HG02852 (cell line): ENCODE results near the gene TLR3.
A peak's percentile ranks its signal among the peaks of the same experiment; 100 is the strongest.

ENCODE experiments used
- ATAC-seq: cut with Tn5 transposase; IDR thresholded peaks from one replicate; pipeline ENCODE4 v1.9.1; 2021; ENCODE audit warnings: mild to moderate bottlenecking, moderate library complexity; ENCODE audit not compliant: unreplicated experiment

Gene TLR3

GRCh38 chr4:186104890-186105646 is 36.1 kb downstream of the TLR3 start:
- ATAC-seq, result peak; percentile 37

- no peak for ATAC-seq
Observed at GRCh38 chr4:186105647-186106321, 36.8 kb downstream of the TLR3 start.

GRCh38 chr4:186107947-186108346 is 39.0 kb downstream of the TLR3 start:
- ATAC-seq, result no peak

- no peak for ATAC-seq
Observed at GRCh38 chr4:186108391-186108790, 39.4 kb downstream of the TLR3 start.

GRCh38 chr4:186109245-186109644 is 40.3 kb downstream of the TLR3 start:
- ATAC-seq, result no peak

GRCh38 chr4:186116697-186117096 is 47.7 kb downstream of the TLR3 start:
- no peak for ATAC-seq

- ATAC-seq, result no peak
Observed at GRCh38 chr4:186118582-186118981, 49.6 kb downstream of the TLR3 start.

GRCh38 chr4:186121057-186121456 is 52.1 kb downstream of the TLR3 start:
- no peak for ATAC-seq

- ATAC-seq, result no peak
Observed at GRCh38 chr4:186128842-186129241, 59.9 kb downstream of the TLR3 start.

GRCh38 chr4:186131935-186132334 is 63.0 kb downstream of the TLR3 start:
- no peak for ATAC-seq

- ATAC-seq, result no peak
Observed at GRCh38 chr4:186132577-186133242, 63.8 kb downstream of the TLR3 start.

GRCh38 chr4:186134257-186134656 is 65.3 kb downstream of the TLR3 start:
- ATAC-seq, result peak; percentile 98

- no peak for ATAC-seq
Observed at GRCh38 chr4:186134861-186135260, 65.9 kb downstream of the TLR3 start.

- ATAC-seq, result no peak
Observed at GRCh38 chr4:186137196-186137794, 68.3 kb downstream of the TLR3 start.
